WTC11 (cell line): Measurements from ENCODE around the gene RRBP1. TPM values are rescaled to one million over a fixed set of nuclear protein-coding genes. Genes with fewer than 3 reads are reported as not detected.

Source experiments
- ATAC-seq: fragments of 200-7000 bp; cut with Tn5 transposase; 2 replicates; pipeline ENCODE4 v1.10.0; 2021; ENCODE audit warnings: mild to moderate bottlenecking, moderate library complexity
- CTCF ChIA-PET: fragments of 300-600 bp; sonication (Branson Sonifier 250); formaldehyde crosslinking; loops from one replicate; lab custom pipeline; 2021; ENCODE audit warnings: antibody characterized with exemption; lab: Charles Lee
- POLR2A ChIA-PET: fragments of 350-600 bp; sonication (Branson Sonifier 250); formaldehyde crosslinking; loops from one replicate; lab custom pipeline; 2021; ENCODE audit warnings: antibody characterized with exemption; lab: Charles Lee
- DNase-seq: peaks from one replicate; pipeline ENCODE4 v3.0.0; 2021; ENCODE audit warnings: low spot score
- H3K27ac Mint-ChIP-seq: 2 replicates; pipeline ENCODE4 v1.8.0; 2021; ENCODE audit warnings: mixed read lengths
- H3K27me3 Mint-ChIP-seq: 2 replicates; pipeline ENCODE4 v1.8.0; 2021; ENCODE audit warnings: low read depth, mild to moderate bottlenecking, moderate library complexity, mixed read lengths
- H3K36me3 Mint-ChIP-seq: 2 replicates; pipeline ENCODE4 v1.8.0; 2021; ENCODE audit warnings: mixed read lengths
- H3K4me1 Mint-ChIP-seq: 2 replicates; pipeline ENCODE4 v1.8.0; 2022; ENCODE audit warnings: mixed read lengths
- H3K4me3 Mint-ChIP-seq: 2 replicates; pipeline ENCODE4 v1.8.0; 2021; ENCODE audit warnings: mild to moderate bottlenecking, moderate library complexity, mixed read lengths
- H3K9me3 Mint-ChIP-seq: 2 replicates; pipeline ENCODE4 v1.8.0; 2021; ENCODE audit warnings: mixed read lengths
- AFF4 ChIP-seq: sonication (generic); formaldehyde crosslinking; IDR thresholded peaks from 2 replicates; pipeline ENCODE4 v1.8.1; 2023; ENCODE audit warnings: mild to moderate bottlenecking, missing genetic modification reagents, borderline replicate concordance
- ARID4B ChIP-seq: sonication (generic); formaldehyde crosslinking; IDR thresholded peaks from 2 replicates; pipeline ENCODE4 v1.8.0; 2023; ENCODE audit warnings: missing genetic modification reagents, mild to moderate bottlenecking, borderline replicate concordance
- CDX4 ChIP-seq: fragments of 250-450 bp; sonication (Bioruptor Pico); IDR thresholded peaks from 2 replicates; pipeline ENCODE4 v1.9.0; 2021; ENCODE audit warnings: moderate library complexity, mild to moderate bottlenecking, inconsistent platforms, borderline replicate concordance
- E2F1 ChIP-seq: sonication (generic); formaldehyde crosslinking; IDR thresholded peaks from 2 replicates; pipeline ENCODE4 v1.8.0; 2022; ENCODE audit warnings: mild to moderate bottlenecking, missing genetic modification reagents
- E2F5 ChIP-seq: sonication (generic); formaldehyde crosslinking; IDR thresholded peaks from 2 replicates; pipeline ENCODE4 v1.8.1; 2022; ENCODE audit warnings: mild to moderate bottlenecking, moderate library complexity, missing genetic modification reagents
- JUN ChIP-seq: sonication (generic); formaldehyde crosslinking; IDR thresholded peaks from 2 replicates; pipeline ENCODE4 v1.8.0; 2023; ENCODE audit warnings: mild to moderate bottlenecking, missing genetic modification reagents
- NR1H2 ChIP-seq: sonication (generic); formaldehyde crosslinking; IDR thresholded peaks from 2 replicates; pipeline ENCODE4 v1.9.0; 2021; ENCODE audit warnings: mild to moderate bottlenecking, moderate library complexity, missing genetic modification reagents
- PRDM15 ChIP-seq: sonication (generic); formaldehyde crosslinking; IDR thresholded peaks from 2 replicates; pipeline ENCODE4 v1.8.0; 2022; ENCODE audit warnings: missing genetic modification reagents
- PREB ChIP-seq: sonication (generic); formaldehyde crosslinking; IDR thresholded peaks from 2 replicates; pipeline ENCODE4 v1.8.1; 2022; ENCODE audit warnings: mild to moderate bottlenecking, missing genetic modification reagents, moderate library complexity, borderline replicate concordance
- TEAD1 ChIP-seq: sonication (generic); formaldehyde crosslinking; IDR thresholded peaks from 2 replicates; pipeline ENCODE4 v1.8.0; 2022; ENCODE audit warnings: mild to moderate bottlenecking, missing genetic modification reagents
- ZBTB21 ChIP-seq: sonication (generic); formaldehyde crosslinking; IDR thresholded peaks from 2 replicates; pipeline ENCODE4 v1.8.1; 2023; ENCODE audit warnings: mild to moderate bottlenecking, missing genetic modification reagents, borderline replicate concordance
- ZBTB43 ChIP-seq: sonication (generic); formaldehyde crosslinking; IDR thresholded peaks from 2 replicates; pipeline ENCODE4 v1.8.1; 2023; ENCODE audit warnings: mild to moderate bottlenecking, missing genetic modification reagents
- ZNF512 ChIP-seq: sonication (generic); formaldehyde crosslinking; IDR thresholded peaks from 2 replicates; pipeline ENCODE4 v1.8.1; 2022; ENCODE audit warnings: missing genetic modification reagents, borderline replicate concordance
- total RNA-seq: library from RNA; stranded (reverse); gene quantifications from 3 replicates; pipeline ENCODE4 v1.2.3, GENCODE V29; 2021

The RRBP1 gene
- total RNA-seq, 1 experiment from 2014 or later: 171 TPM

- no peaks in the 10 kb centered on the region for H3K4me1 Mint-ChIP-seq
- peaks cover 55% of the 10 kb centered on the region for H3K36me3 Mint-ChIP-seq
- ChIA-PET POLR2A (no interaction called here), CTCF (interaction anchor here (2.6 kb wide), 1 partner anchor 320 kb away, joined by 14 read pairs; no protein-coding TSS in a partner anchor)
- H3K4me3 Mint-ChIP-seq: no peak overlapping the region
- no peaks in the 10 kb centered on the region for H3K27me3 Mint-ChIP-seq
- H3K9me3 Mint-ChIP-seq: no peaks in the 10 kb centered on the region
- TF ChIP-seq ARID4B (CRISPR knock-in tag): no peak
- TF ChIP-seq E2F5 (CRISPR knock-in tag): no peak
- no peak for TF ChIP-seq NR1H2 (CRISPR knock-in tag)
- DNase-seq: peak; percentile 8
- no peak overlapping the region for H3K27ac Mint-ChIP-seq
- ATAC-seq: no peak
Observed at GRCh38 chr20:17619351-17620093, 62.5 kb downstream of the RRBP1 start.

- no peaks in the 10 kb centered on the region for H3K4me1 Mint-ChIP-seq
- POLR2A ChIA-PET: no interaction called here
- ATAC-seq: no peak
- no peaks in the 10 kb centered on the region for H3K9me3 Mint-ChIP-seq
- H3K4me3 Mint-ChIP-seq: no peak overlapping the region
- no peak for DNase-seq
- CTCF ChIA-PET: interaction anchor here (0.7 to 2.6 kb wide), 13 partner anchors 13 to 321 kb away, joined by 3 to 42 read pairs (median 6); partner anchors contain the start of gene BFSP1
- no peaks in the 10 kb centered on the region for H3K27me3 Mint-ChIP-seq
- H3K36me3 Mint-ChIP-seq: peaks cover 51% of the 10 kb centered on the region
- H3K27ac Mint-ChIP-seq: no peak overlapping the region
- TF ChIP-seq PRDM15 (CRISPR knock-in tag) (no peak), ZBTB43 (CRISPR knock-in tag) (no peak), JUN (CRISPR knock-in tag) (no peak), TEAD1 (CRISPR knock-in tag) (no peak), PREB (CRISPR knock-in tag) (no peak), ZNF512 (CRISPR knock-in tag) (no peak), AFF4 (CRISPR knock-in tag) (no peak), ZBTB21 (CRISPR knock-in tag) (no peak), CDX4 (CRISPR knock-in tag) (no peak), E2F1 (CRISPR knock-in tag) (no peak)
Observed at GRCh38 chr20:17618673-17619013, 63.4 kb downstream of the RRBP1 start.
